ENCODE measurements around the gene HES6.
"Not testable (repeated sequence)": the region's sequence is repeated elsewhere in the genome, so short reads cannot be mapped to it uniquely, and the experiment has no call there.

The HES6 gene
- total RNA-seq, result 3.0 to 6.8 reads per million in 2 donors

- peak; percentile 68 for DNase-seq
Measured at GRCh38 chr2:238239863-238240756, at the start of gene HES6. HES6 (minus strand) TSS chr2:238240038; CDS start chr2:238239905, 133 bp downstream.

DNA sequence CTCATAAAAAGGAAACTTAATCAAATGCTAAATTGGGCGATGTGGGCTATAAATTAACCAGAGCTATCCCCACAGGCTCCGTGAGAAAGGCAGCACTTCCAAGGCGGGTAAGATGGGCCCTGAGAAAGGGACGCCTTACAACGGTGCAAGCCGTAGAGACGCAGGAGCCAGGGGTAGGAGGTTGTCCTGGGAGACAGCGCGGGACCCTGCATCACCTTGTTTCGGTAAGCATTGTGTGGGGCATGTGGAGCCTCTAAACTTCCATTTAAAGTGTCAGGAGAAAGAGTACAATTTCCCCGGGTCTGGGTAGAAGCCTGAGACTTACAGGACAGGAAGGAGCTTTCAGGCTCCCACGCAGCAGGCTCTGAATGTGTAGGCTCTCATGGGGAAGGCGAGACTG, 49.7 kb upstream of the HES6 start:
- DNase-seq, result no peak

- DNase-seq, result peak; percentile 97
Measured at GRCh38 chr2:238288650-238289573, 49.1 kb upstream of the HES6 start.

DNA sequence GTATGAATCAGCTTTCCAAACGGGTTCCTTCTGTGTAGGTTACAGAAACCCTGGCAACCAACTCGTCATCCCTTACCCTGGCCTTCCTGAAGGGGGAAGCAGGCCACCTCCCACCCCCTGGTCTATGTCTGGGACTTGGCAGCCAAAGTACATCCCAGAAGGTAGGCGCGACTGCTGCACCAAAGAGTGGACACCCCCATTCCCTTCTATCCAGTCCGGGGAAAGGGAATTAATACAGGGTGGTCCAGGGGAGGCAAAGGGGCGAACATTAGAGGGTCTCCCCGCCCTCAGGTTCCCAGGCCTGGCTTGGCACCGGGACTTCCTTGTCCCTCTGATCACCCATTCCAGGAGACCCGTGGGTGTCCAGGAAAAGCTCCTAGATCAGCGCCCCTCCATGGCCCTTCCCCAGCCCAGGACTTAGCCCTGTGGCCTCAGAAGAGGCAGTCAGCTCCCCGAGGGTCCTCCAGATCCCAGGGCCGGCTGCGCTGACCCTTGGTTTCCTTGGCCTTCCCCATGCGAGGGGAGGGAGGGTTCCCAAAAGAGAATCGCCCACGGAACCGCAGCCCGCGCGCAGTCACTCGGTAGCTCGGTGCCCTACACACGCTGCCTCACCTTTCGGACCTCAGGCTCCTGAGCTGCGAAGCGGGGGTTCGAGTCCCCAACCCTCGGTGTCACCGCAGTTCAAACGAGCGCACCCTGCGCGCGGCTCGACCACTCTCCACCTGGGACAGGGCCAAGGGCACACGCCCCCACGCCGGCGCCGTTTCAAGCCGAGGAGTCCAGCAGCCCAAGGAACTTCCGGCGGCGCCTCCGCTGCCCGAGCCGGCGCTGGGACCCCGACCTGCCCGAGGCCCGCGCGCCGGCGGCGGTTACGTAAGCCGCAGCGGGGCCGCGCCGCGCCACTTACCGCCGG, 48.2 kb upstream of the HES6 start, which contains the start of gene PER2:
PER2 (minus strand) TSS at position 874 of the 913 bp plus-strand sequence. CDS start 10,674 bp downstream, outside the sequence.
- DNase-seq, result no peak

GRCh38 chr2:238286987-238287736, 47.3 kb upstream of the HES6 start:
- DNase-seq, result no peak

- DNase-seq, result no peak
Measured at GRCh38 chr2:238286551-238286950, 46.7 kb upstream of the HES6 start.

DNA sequence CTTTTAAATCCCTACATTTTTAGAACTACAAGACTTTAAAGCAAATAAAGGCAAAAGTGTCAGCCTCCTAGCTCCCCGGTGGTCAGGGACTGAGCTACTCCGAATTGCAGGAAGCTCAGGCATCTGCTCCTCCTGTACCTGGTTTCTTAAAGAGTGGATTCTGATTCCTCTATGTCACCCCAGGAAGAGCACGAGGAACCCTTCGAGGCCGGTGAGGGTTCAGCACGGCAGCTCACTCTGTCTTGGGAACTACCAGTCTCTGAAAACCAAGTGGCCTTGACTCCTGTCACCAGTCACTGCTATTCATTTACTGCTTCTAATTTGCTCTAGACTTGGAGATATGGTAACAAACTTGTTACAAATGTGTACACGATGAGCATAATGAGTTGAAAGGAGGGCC, 46.3 kb upstream of the HES6 start:
- no peak for DNase-seq

DNA sequence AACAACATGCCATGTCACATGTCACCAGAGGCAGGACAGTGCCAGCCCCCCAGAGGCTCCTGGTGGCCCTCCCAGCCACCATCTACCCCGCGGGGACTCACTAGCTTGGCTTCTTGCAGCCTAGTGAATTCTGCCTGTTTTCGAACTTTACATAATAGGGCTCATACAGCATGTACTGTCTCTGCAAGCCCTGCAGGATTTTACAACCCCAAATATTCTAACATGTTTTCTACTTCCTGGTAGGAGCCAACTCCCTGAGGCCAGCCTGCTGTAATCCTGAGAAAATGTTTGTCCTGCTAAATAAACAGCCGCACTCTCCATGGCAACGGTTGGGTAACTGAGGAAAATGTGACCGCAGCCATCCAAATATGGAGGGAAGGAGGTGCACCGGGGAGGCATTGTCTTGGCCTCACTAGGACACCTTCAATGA, 45.8 kb upstream of the HES6 start:
- DNase-seq, result no peak

DNA sequence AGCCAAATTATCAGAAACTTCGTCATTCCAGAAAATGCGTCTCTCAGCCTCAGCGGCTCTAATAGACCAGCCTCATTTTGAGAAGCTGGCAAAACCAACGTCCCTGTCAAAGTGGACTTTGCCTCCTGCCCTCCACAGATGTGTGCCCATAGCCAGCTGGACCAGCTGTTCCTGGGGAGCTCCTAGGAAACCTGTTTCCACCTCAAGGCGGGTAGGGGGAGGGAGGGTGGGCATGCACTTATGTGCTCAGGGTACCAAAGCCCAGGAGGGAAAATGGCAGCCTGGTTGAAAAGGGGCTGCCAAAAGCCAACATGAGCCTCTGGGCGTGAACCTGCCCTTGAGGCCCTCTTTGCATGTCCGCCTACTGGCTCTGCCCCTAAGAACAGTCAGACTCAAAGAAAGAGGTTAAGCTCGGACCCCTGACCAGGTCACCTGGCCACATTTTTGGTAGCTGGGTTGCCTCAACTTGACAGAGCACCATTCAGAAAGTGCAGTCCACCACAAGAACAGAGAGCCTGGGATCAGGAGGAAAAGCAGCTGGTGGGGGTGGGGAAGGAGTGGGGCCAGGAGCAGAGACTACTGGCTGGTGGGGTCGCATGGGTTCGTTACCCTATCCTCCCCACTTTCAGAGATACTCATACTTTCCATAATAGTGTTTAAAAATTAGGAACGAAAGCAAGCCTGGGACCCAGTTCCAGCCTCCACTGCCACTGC, 45.1 kb upstream of the HES6 start:
- no peak for DNase-seq

GRCh38 chr2:238282861-238283738, 43.3 kb upstream of the HES6 start:
- DNase-seq, result no peak

GRCh38 chr2:238281826-238282480, 42.1 kb upstream of the HES6 start:
- DNase-seq, result no peak

DNA sequence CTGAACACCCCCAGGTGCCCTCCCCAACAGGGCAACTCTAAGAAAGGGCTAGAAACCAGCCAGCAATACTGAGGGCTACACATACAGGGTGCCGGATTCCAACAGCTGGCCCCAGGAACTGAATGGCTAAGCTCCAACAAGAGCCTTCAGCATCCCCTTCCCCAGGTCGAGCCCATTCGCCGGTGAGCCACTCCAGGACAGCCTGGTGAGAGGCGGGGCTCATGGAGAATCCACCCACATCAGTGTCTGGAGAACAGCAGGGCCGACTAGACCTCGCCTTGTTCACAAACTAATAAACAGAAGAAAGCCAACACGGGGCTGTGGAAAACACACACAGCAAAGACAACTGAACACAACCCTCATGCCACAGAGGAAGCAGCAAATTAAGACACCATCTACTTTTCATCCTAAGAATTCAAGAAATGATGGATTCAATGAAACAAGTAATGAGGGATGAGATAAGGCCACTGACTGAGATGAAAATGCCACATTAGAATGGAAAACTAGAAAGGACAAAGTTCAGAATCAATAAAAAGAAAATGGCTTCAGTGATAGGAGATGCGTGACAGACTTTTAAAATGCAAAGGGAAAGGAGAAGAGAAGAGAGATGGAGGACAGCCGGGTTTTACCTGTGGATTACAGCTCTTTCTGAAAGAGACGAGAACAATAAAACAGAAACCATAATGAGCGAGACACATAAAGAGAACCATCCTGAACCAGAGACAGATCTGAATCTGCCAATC, 40.4 kb upstream of the HES6 start:
- no peak for DNase-seq

DNA sequence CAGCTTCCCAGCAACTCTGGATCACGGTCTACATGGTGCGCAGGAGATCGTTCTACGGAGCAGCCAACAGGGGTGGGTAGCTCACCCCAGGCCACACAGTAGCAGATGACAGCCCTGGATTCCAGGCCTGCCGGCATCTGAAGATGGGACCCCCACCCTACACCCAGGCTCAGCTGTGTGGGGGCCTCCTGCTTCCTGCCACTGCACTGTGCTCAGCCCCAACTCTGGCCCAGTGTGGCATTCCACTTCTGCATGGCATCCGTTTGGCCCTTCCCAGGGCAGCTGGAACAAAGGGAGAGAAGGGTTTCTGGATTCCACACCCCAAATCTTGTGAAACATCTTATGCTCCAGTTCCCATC, 39.5 kb upstream of the HES6 start:
- no peak for DNase-seq

DNA sequence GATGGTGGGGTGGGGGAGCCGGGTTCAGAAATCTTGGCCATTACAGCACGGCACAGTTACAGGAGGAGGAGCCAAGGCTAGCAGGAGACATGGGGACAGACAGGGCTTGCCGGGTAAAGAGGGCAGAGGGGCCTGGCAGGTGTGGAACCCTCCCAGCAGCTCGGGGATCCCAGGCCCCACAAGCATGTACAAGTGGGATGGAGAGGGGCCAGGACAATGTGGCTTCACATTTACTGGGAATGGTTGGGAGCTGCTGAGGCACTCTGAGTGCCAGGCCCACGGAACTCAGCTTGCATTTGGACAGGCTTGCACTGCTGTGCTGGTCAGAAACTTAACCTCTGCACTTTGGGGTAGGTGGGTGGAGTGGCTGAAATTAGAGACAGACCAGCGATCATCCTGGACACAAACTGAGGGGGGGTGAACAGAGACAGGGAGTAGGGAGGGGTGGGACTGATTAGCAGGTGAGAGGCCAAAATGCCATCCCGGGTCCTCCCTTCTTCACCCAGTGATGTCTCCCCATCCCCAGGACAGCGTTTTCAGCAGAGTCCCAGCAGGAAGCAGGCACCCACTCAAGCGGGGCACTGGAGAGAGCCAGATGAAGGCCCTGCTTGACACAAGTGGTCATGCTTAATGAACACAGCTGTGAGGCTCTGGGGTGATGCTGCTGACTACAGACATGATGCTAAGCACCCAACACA, 38.9 kb upstream of the HES6 start:
- no peak for DNase-seq

DNA sequence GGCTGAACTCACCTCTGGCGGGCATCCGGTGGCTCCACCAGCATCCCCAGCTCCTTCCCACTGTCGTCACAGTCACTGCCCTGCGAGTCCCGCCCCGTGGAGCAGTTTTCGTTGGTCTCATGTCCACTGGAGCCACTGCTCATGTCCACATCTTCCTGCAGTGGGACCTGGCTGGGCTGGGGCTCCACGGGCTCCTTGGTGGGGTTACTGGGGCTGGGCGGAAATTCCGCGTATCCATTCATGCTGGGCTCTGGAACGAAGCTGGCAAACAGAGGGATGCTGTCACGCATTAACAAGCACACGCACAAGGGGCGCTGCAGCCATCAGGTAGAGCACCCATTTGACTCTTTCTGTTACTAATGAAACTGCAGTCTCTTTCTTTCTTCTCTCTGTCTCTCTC, 37.9 kb upstream of the HES6 start:
- DNase-seq, result no peak

GRCh38 chr2:238274152-238274865, 34.5 kb upstream of the HES6 start:
- DNase-seq, result no peak

DNA sequence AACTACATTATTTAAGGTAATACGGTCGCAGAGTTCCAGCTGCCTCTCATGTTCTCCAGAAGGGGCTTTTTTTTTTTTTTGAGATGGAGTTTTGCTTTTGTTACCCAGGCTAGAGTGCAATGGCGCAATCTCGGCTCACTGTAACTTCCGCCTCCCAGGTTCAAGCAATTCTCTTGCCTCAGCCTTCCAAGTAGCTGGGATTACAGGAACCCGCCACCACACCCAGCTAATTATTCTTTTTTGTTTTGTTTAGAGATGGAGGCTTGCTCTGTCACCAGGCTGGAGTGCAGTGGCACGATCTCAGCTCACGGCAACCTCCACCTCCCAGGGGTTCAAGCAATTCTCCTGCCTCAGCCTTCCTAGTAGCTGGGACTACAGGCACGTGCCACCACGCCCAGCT, 33.6 kb upstream of the HES6 start:
- DNase-seq, result not testable (repeated sequence)
